GM18858 (cell line): Measurements from ENCODE around the gene TMEM132C.

Experiments used
- ATAC-seq: cut with Tn5 transposase; IDR thresholded peaks from one replicate; pipeline ENCODE4 v1.9.1; 2021; ENCODE audit not compliant: unreplicated experiment

The TMEM132C gene

GRCh38 chr12:128338386-128339125 is 71.6 kb downstream of the TMEM132C start:
- no peak for ATAC-seq

- ATAC-seq: no peak
Measured at GRCh38 chr12:128339126-128339520, 72.2 kb downstream of the TMEM132C start.

DNA sequence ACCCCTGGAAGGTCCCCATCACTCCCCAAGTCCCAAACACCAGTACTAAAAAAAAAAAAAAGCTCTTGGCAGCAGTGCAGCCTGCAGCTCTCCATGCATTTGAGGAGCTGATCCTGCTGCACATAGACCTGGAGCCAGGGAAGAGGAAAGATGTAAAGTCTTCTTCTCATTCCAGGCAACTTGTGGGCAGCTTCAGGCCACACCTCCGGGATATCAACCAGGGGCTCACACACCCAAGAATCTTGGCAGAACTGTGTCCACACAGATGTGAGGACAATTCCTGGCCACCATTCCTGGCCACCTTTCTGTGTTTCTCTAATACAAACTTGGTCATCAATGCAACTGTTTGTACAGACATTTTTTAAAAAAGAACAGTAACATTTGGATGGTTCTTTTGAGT is 72.7 kb downstream of the TMEM132C start:
- ATAC-seq: no peak

- ATAC-seq: no peak
Measured at GRCh38 chr12:128353301-128353700, 86.3 kb downstream of the TMEM132C start.

- no peak for ATAC-seq
Measured at GRCh38 chr12:128356547-128356946, 89.6 kb downstream of the TMEM132C start.

DNA sequence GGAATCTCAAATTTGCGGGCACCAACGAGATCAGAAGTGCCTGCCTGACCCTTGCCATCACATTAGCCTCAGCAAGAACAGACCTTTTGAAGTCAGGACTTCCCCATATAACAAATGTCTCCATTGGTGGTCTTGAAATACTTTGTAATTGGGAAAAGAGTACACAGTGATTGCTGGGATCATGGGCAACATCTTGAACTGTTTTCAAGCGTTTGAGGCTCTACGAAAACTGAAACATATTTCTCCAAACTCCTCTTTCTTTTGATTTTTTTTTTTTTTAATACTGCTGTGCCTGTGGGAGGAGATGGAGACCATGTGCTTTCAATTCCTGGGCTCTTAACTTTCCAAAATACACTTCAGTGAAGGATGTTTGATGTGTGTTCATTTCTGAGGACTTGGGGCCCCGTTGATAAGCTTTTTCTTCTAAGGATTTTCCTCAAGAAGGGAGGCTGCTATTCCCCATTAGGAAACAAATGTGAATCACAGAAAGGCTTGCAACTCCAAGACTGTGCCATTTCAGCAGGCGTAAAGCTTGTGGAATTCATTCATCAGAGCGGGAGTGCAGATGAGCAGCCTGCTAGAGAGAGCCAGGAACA is 94.5 kb downstream of the TMEM132C start:
- no peak for ATAC-seq

- ATAC-seq: no peak
Measured at GRCh38 chr12:128365032-128365431, 98.1 kb downstream of the TMEM132C start.

GRCh38 chr12:128365651-128366231 is 98.8 kb downstream of the TMEM132C start:
- no peak for ATAC-seq

GRCh38 chr12:128367961-128368360 is 101.0 kb downstream of the TMEM132C start:
- ATAC-seq: no peak

GRCh38 chr12:128381541-128381940 is 114.6 kb downstream of the TMEM132C start:
- ATAC-seq: no peak

DNA sequence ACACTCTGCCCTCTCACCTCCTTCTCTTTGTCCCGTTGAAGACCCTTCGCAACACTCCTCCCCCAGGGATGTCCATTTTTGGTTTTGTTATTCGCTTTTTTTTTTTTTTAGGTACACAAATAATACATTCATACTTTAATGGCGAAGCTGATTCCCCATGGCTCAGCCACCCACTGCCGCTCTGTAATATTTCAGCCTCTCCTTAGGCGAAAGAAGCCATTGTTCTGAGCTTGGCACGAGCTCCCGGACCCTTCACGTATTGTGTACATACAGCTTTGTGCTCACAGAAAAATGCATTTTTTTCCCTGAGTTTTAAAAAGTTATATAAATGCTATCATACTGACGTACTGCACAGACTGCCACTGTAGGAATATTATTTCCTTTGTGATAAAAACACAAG is 115.0 kb downstream of the TMEM132C start:
- no peak for ATAC-seq

DNA sequence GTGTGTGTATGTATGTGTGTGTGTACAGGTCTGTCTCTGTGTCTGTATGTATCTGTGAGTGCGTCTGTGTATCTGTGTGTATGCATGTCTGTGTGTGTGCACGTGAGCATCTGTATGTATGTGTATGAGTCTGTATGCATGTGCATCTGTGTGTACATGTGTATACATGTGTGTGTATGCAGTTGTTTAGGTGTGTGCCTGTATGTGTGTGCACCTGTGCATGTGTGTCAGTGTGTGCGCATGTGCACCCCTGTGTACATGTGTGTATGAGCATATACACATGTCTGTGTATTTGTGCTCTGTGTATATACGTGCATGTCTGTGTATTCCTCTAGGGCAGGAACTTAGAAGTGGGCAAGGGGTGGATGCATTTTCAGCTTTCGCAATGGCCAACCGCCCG is 116.0 kb downstream of the TMEM132C start:
- no peak for ATAC-seq

- ATAC-seq: no peak
Measured at GRCh38 chr12:128383357-128383937, 116.5 kb downstream of the TMEM132C start.

DNA sequence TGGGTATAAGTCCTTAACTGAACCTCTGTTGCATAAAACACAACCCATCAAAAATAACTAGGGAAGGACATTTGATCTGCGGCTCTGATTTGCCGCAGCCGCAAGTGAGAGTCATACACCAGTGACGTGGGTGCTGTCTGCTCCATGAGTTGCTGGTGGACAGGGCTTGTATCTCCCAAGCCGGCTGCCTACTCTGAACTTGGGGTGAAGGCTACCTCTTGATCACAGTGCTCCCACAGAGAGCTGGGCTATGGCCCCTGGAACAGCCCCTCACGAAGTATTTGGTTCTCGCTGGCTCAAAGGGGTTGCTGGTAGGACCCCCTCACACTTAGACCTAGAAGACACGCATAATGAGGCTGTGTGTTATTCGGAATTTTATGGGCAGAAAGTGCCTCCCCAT is 118.8 kb downstream of the TMEM132C start:
- no peak for ATAC-seq

DNA sequence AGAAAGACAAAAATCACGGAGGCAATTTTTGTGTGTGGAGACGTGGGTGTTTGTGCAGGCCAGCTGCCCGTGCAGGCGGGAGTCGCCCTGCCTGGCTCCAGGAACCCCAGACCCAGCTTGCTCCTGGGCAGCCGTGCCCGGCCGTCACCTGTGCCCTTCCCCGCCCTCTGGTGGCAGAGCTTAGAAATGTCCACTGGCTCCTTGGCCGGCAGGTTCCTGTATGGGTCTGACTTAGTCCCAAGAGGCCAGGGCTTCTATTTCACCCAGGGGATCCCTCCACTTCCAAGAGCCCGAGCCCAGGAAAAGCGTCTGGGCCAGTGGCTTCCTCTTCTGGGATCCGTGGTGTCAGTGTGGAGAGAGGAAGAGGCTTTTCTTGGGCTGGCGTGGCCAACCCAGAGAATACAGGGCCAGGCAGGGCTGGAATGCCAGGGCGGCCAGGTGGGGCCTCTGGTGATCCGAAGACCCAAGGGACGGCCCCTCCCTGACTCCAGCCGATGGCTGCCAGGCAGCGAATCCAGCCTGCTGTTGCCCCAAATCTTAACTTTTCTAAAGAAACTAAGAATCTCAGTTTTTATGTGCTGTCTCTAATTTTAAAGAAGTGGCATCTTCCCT is 120.9 kb downstream of the TMEM132C start:
- no peak for ATAC-seq

- no peak for ATAC-seq
Measured at GRCh38 chr12:128388461-128389000, 121.6 kb downstream of the TMEM132C start.

DNA sequence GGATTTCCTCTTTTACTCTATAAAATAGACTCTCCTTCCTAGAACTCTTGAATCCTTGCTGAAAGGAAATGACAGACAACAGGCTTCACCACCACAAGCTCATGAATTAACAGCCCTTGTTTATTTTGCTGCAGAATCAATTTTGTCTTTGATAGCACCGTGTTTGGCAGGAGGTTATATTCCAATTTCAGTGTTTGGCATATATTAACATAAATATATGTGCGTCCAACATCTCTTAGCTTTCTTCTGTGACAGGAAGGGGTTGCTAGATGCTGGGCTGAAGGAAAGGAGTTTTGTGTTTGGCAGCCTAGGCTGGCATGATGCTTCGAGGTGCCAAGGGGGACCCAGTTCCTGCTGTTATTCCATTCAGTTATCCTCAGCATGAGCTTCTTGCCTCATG is 126.4 kb downstream of the TMEM132C start:
- ATAC-seq: no peak

GRCh38 chr12:128394137-128394536 is 127.2 kb downstream of the TMEM132C start:
- no peak for ATAC-seq

DNA sequence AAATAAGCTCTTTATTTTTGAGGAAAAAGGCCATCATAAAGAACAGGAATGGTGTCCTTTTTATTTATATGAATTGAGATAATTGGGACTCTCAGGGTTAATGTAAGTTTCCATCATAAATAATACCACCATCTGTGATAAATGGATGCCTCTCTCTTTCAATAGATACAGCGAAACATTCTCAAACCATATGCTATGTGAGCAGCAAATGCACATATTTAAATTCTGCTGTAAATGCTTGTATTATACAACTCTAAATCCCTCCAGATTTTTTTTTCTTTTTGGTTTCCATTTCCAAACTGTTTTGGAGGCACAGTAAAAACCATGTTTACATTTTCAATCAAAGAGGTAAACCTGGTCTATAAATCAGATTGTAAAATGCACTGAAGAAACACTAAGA is 132.3 kb downstream of the TMEM132C start:
- ATAC-seq: no peak

GRCh38 chr12:128402486-128403243 is 135.7 kb downstream of the TMEM132C start:
- no peak for ATAC-seq

DNA sequence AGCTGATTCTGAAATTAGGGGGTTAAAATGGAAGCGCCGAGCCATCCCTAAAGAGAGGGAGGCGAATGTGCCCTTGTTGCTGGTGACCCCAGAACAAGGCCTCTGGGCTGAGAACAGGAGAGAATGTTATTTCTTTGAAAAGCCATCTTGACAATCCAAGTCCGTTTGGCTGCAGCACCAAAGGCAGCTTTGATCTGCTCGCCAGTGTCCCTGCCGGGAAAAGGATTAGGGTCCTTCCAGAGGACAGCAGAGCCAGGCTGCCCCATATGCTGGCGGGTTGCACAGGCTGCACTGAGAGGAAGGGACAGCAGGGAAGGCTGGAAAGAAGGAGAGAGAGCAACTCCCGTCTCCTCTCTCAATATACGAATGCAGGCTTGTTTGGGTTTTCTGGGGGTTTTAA is 141.7 kb downstream of the TMEM132C start:
- no peak for ATAC-seq
